ENCODE results near the gene DAD1.
A peak's percentile ranks its signal among the peaks of the same experiment; 100 is the strongest.

- no peak for TF ChIP-seq ZNF138 (tag by site-specific recombination; IDR thresholded peaks at IDR 0.05; ENCODE audit: borderline replicate concordance)
- no peak for TF ChIP-seq ZNF184 (tag by site-specific recombination; IDR thresholded peaks at IDR 0.05)
- no peak for TF ChIP-seq ZNF747 (tag by site-specific recombination; IDR thresholded peaks at IDR 0.05)
- TF ChIP-seq CTCF (tag by site-specific recombination; IDR thresholded peaks at IDR 0.05), result peak; percentile 95
- no peak for TF ChIP-seq ZNF121 (tag by site-specific recombination; IDR thresholded peaks at IDR 0.05)
- TF ChIP-seq PRDM4 (tag by site-specific recombination; IDR thresholded peaks at IDR 0.05), result no peak
- no peak for TF ChIP-seq YY1 (tag by site-specific recombination; IDR thresholded peaks at IDR 0.05)
- TF ChIP-seq, protein P1, sequence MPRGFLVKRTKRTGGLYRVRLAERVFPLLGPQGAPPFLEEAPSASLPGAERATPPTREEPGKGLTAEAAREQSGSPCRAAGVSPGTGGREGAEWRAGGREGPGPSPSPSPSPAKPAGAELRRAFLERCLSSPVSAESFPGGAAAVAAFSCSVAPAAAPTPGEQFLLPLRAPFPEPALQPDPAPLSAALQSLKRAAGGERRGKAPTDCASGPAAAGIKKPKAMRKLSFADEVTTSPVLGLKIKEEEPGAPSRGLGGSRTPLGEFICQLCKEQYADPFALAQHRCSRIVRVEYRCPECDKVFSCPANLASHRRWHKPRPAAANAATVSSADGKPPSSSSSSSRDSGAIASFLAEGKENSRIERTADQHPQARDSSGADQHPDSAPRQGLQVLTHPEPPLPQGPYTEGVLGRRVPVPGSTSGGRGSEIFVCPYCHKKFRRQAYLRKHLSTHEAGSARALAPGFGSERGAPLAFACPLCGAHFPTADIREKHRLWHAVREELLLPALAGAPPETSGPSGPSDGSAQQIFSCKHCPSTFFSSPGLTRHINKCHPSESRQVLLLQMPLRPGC (tag by site-specific recombination; IDR thresholded peaks at IDR 0.05), result peak; percentile 20; the same call in 1 of the 2 replicates
- no peak for TF ChIP-seq ZXDB (tag by site-specific recombination; IDR thresholded peaks at IDR 0.05)
- no peak for TF ChIP-seq ZNF792 (tag by site-specific recombination; IDR thresholded peaks at IDR 0.05)
- no peak for TF ChIP-seq ZNF521 (tag by site-specific recombination; IDR thresholded peaks at IDR 0.05)
- no peak for TF ChIP-seq GLIS1 (tag by site-specific recombination; IDR thresholded peaks at IDR 0.05)
- TF ChIP-seq ZNF416 (tag by site-specific recombination; IDR thresholded peaks at IDR 0.05), result no peak
These were observed 31.9 kb downstream of the DAD1 start for GRCh38 chr14:22556990-22557623.
